Stimulated activated naive CD8-positive, alpha-beta T cell treated with anti-CD3 and anti-CD28 coated beads, Interleukin-15, Interleukin-2, amounts not matched to agents 100 U/mL and 50 U/mL, for 24 hours (primary cell): Measurements from ENCODE around the gene AP3B2.
A peak's percentile ranks its signal among the peaks of the same experiment; 100 is the strongest.
"Not testable (repeated sequence)": the region's sequence is repeated elsewhere in the genome, so short reads cannot be mapped to it uniquely, and the experiment has no call there.

ENCODE experiments used
- ATAC-seq: fragments of 150-1000 bp; cut with Tn5 transposase; one replicate; pipeline ENCODE4 v1.10.0; 2021
- DNase-seq: peaks from one replicate; pipeline ENCODE4 v3.0.0; 2021

The AP3B2 gene, protein sequence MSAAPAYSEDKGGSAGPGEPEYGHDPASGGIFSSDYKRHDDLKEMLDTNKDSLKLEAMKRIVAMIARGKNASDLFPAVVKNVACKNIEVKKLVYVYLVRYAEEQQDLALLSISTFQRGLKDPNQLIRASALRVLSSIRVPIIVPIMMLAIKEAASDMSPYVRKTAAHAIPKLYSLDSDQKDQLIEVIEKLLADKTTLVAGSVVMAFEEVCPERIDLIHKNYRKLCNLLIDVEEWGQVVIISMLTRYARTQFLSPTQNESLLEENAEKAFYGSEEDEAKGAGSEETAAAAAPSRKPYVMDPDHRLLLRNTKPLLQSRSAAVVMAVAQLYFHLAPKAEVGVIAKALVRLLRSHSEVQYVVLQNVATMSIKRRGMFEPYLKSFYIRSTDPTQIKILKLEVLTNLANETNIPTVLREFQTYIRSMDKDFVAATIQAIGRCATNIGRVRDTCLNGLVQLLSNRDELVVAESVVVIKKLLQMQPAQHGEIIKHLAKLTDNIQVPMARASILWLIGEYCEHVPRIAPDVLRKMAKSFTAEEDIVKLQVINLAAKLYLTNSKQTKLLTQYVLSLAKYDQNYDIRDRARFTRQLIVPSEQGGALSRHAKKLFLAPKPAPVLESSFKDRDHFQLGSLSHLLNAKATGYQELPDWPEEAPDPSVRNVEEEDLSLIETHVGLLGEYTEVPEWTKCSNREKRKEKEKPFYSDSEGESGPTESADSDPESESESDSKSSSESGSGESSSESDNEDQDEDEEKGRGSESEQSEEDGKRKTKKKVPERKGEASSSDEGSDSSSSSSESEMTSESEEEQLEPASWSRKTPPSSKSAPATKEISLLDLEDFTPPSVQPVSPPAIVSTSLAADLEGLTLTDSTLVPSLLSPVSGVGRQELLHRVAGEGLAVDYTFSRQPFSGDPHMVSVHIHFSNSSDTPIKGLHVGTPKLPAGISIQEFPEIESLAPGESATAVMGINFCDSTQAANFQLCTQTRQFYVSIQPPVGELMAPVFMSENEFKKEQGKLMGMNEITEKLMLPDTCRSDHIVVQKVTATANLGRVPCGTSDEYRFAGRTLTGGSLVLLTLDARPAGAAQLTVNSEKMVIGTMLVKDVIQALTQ

DNA sequence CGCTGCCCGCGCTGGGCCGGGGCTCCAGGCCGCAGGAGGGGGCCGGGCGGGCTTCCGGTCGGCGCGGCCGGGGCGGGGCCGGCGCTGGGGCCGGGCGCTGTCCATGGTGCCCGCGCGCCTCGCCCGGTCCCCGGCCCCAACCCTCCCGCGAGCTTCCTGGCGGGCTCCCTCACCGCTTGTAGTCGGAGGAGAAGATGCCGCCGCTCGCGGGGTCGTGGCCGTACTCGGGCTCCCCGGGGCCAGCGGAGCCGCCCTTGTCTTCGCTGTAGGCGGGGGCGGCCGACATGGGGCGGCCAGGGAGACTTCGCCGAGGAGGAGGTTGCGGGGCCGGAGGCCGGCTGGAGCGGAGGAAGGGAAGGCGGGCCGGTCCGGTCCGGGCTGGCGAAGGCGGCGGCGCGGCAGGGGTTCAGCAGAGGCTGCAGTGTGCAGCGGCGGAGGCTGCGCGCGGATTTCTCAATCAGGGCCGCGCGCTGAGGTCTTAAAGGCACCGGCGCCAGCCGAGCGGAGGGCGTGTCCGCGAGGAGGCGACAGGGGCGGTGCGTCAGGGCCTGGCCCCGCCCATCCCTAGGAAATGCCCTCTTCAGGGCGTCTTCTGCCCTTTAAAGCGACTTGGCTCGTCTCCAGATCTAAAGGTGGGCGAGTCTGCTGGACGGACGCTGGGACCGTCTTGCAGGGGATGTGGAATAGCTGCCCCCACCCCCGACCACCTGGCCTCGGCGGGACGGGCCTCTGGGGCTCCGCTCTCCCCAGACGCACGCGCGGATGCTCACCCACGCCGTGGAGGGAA is at the start of gene AP3B2:
AP3B2 (minus strand) TSS at position 455 of the 787 bp plus-strand sequence; CDS start at position 286, 169 bp downstream.
- peak; percentile 93 for ATAC-seq
- peak; percentile 80 for DNase-seq

DNA sequence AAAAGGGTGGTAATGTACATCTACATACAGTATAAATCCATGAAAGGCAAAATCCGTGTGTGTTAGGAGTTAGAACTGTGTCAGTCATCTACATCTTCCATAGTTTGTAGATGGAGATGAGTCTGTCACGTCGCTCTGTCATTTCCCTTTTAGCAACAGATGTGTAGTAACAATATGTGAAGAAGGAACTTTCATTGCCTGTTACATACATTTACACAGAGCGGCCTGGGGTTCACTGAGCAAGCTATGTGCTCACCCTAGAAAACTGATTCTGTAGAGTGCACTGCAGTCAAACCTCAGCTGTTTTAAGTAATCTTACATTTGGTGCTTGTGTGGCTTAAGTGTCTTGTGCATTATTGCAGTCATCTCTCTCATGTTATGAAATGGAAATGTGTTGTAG is 41.6 kb upstream of the AP3B2 start:
- DNase-seq (no peak), ATAC-seq (no peak)

DNA sequence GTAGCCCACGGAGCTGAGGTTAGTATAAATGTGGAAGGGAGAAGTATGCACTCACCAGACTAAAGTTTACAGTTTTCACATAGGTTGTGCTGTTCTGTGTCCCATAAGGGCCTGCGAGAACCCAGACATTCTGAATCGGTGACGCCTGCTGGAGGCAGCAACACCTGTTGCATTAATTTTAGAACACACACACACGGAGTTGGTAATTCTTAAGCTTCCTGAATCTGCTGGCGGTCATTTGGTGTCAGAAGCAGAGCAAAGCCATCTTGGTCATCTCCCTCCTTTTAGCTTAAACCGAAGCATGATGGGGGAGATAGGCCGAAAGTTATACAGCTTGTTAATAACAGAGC is 41.1 kb upstream of the AP3B2 start:
- DNase-seq (peak; percentile 13), ATAC-seq (peak; percentile 2)

DNA sequence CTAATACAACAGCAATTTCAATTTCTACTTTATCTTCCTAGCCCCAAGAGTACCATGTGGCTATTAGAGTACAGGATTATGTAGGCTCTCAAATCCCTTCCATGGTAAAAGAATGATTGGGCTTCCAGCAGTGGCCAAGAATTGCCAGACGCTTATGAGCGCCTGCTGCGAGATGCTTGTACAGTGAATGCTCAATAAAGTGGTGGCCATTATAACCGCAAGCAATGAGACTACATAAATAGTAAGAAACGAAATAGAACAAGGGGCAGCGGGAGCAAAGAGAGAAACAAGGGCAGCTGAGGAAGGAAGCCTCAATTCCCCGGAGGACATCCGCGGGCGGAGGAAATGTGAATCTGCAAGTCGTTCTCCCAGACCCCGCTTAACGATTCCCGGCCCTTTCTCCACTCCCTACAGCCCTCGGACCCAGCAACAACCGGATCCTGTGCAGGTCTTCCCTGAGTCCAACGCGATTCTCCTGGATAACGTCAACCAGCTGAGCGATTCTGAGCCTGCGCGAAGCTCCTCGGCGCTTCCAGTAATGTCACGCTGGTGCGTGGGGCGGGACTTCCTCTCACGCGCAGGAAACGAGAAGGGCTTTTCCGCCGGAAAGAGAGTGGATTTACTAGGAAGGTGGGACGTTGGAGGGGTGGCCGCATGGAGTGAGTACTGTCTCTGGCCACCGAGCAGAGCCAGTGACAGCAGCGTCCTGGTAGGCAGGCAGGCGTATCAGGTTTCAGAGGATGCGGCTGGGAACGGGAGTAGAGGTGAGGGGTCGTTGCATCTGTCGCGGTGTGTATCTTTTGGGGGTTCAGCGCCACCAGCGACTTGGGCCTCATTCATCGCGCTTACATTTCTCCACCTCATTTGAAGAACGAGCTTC is 40.5 kb upstream of the AP3B2 start:
- ATAC-seq (peak; percentile 98), DNase-seq (peak; percentile 89)

DNA sequence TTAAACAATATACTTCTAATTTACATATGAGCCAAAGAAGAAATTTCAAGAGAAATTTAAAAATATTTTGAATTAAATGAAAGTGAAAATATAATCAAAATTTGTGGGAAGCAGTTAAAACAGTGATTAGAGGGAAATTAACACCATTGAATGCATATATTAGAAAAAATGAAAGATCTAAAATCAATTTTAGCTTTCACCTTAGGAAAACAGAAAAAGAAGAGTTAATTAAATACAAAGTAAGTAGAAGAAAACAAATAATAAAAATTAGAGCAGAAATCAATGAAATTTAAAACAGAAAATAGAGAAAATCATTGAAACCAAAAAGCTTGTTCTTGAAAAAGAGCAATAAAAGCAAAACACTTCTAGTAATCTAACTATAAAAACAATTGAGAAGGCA is 38.6 kb upstream of the AP3B2 start:
- DNase-seq (no peak), ATAC-seq (no peak)

DNA sequence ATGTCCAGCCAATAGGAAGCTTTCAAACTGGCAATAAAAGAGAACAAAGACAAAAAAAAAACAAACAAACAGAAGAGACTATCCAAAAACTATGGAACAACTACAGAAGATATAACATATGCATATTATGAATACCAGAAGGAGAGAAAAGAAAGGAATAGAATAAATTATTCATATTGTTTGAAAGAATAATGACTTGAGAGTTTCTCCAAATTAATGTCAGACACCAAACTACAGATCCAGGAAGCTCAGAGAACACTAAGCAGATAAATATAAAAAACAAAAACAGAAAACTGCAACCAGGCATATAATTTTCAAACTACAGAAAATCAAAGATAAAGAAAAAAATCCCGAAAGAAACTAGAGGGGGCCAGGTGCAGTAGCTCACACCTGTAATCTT is 34.1 kb upstream of the AP3B2 start:
- DNase-seq (no peak), ATAC-seq (no peak)

DNA sequence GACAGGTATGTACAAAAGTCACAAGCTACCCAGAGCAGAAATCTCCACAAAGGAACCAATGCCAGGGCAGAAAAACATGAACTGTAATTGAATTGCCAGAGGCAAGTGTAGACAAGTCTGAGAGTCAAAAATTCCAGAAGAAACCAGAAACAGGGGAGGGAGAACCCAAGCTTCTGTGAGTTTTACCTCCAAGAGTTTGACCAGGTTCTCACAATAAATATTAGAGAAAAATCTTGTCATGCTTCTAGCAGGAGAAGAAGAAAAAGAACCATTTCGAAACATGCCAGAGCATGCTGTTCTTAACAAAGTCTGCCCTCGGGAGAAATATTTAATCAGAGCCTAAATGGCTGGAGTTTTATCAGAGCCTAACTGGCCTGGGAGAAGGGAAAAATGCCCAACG is 32.5 kb upstream of the AP3B2 start:
- no peak for DNase-seq
- ATAC-seq, result no peak

DNA sequence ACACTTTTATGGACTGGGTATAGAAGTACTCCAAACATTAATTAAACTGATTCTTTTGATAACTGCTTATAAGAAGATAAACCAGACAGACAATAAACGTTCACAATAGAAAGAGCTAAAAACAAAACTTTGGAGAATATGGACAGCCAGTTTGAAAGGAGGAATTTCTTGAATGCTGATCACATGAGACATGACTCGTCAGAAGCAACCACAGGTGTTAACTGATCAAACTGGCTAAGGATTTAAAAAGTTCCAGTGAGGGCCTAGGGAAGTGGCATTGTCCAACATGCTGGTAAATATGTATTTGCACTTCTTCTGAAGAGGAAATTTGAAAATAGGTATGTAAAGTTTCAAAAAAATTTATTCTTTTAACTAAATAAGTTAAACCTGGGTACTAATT is 29.4 kb upstream of the AP3B2 start:
- no peak for ATAC-seq

DNA sequence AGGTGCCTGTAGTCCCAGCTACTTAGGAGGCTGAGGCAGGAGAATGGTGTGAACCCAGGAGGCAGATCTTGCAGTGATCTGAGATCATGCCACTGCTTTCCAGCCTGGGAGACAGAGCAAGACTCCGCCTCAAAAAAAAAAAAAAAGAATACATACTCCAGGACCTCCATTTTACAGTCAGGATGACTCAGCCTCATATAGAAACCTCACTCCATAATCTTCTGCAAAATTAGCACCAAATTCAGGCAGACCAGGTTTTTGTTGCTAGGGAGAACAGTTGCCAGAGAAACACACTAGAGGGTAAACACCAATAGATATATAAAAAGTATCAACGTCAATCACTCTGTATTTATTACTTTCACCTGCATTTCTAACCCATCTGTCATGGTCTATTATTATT is 28.3 kb upstream of the AP3B2 start:
- no peak for ATAC-seq
- no peak for DNase-seq

More for the DNA sequence above, 29.4 kb upstream of the AP3B2 start:
- no peak for DNase-seq

DNA sequence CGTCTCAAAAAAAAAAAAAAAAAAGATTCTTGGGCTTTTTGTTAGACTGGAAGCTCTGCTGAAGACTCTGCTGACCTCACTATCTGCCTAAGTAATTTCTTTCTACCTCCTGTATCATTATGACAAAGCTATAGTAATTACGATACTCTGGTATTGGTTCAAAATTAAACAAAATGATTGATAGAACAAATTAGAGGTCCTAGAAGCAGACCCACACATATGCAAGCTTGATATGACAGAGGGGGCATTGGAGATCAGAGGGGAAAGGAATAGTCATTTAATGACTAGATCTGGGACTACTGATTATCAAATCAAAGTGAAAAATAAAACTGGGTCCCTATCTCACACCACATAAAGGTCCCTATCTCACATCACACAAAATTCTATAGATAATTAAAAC is 21.9 kb upstream of the AP3B2 start:
- no peak for DNase-seq
- ATAC-seq, result no peak

DNA sequence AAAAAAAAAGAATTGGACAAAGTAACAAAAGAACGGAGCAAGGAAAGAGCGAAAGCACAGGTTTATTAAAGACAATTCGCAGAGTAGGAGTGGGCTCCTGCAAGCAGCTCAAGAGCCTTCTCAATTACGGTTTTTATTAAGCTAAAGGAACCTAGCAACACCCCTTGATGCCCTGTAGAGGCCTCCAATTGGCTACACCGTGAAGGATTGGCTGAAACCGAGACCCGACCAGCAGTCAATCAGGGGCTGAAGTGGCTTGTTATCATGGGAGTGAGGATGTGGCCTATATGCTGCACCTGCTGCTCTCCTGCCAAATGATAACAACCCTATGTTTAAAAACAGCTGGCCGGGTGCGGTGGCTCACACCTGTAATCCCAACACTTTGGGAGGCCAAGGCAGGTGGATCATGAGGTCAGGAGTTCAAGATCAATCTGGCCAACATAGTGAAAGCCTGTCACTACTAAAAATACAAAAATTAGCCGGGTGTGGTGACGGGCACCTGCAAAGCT is 20.4 kb upstream of the AP3B2 start:
- ATAC-seq (no peak), DNase-seq (no peak)

DNA sequence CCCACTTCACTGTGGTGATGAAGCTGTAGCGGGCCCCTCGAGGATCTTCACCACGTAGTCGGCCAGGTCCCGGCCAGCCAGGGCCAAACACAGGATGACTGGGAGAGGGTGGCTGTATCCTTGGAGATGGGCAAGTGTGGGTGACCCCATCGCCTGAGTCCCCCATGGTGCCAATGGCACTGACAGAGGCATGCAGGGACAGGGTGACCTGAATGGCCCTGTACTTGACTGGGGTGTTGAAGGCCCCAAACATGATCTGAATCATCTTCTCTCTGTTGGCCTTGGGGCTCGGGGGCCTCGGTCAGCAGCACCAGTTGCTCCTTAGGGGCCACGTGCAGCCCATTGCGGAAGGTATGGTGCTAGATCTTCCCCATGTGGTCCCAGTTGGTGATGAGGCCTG is 17.1 kb upstream of the AP3B2 start:
- no peak for ATAC-seq
- no peak for DNase-seq

DNA sequence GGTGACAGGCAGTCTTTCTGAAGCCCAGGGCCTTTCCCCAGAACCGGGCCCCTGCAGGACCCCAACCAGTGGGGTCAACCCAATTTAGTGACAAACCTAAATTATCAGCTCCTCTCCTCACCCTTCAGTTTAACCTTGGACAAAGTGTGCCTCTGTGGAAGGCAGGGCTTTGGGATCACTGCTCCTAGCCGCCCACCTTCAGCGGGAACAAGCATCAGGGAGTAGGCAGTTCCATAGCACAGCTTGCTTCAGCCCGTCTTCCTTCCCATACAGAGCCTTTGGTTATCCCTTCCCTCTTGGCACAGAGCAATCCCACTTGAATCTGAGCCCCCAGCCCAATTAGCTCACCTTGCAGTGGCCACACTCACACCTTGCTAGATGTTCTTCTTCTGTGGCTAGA is 5.3 kb upstream of the AP3B2 start:
- no peak for DNase-seq
- no peak for ATAC-seq

DNA sequence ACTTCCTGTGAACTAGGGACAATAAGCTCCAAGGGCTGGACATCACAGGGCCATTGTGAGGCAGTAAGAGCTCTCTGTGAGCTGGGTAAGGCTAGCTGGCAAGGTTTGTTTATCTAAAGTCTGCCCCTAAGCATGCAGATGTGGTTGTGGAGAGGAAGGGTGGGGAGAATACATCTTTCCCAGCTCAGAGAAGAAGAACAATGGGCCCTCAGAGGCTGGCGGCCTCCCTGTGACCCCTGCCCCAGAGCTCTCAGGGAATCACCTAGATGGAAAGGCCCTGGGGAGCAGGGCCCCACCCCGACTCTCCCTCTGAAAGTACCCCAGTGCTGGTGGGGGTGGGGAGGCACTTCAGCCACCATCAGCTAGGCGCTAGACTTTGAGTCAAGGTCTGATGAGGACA is 4.3 kb upstream of the AP3B2 start:
- no peak for ATAC-seq
- DNase-seq, result no peak

DNA sequence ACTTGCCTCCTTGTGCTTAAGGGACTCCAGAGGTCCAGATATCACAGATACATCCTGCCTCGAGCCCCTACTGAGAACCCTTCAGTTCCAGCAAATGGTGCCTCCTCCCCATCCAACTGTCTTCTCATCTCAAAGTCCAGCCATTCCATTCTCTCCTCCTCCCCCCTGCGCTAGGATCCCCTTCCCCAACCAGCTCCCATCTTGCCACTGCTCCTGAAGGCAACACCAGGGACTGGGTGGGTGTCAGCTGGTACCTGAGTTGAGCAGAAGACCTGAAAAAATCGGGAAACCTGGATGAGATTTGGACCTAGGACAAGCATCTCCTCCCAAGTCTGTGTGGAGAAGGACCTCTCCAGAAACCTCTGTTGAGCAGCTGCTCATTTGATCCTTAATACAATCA is 2.4 kb upstream of the AP3B2 start:
- DNase-seq, result no peak
- no peak for ATAC-seq

DNA sequence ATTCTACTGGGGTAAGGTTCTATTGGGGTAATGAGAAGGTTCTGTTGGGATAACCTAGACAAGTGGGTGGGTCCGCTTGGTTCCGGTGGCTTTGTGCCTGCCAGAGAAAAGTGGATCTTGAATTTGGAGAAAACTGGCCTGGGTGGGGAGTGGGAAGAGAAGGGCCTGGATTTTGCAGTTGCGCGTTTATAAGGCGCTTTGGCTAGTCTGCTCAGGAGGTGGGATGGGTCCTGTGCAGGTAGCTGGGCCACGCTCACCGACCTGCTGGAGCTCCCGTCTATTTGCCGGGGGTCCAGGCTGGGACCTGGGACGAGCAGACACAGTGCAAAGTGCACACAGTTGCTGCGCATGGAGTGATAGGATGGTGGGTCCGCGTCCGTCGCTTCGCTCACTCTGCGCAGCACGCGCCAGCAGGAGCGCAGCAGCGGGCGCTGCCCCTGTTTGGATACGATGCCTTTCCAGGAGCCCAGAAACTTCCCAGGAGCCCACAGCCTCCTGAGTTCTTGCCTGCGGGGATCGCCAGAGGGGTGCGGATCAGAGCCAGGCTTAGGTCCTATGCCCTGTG is 1.3 kb upstream of the AP3B2 start:
- DNase-seq (no peak), ATAC-seq (no peak)

DNA sequence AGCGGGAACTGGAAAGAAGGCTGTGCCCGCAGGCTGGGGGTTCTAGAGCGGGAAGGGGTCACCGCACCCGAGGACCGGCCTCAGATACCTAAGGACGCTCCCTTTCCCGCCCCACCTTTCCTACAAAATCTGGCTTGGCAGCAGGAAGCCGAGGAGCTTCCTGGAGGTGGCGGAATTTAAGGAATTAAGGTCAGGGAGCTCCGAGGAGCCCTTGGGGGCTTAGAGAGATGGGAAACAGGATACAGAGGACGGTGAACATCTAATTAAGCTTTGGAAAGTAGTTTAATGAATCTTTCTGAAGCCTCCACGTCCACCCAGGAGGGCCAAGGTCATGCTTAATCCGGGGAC is 507 bp upstream of the AP3B2 start:
- DNase-seq (no peak), ATAC-seq (no peak)

DNA sequence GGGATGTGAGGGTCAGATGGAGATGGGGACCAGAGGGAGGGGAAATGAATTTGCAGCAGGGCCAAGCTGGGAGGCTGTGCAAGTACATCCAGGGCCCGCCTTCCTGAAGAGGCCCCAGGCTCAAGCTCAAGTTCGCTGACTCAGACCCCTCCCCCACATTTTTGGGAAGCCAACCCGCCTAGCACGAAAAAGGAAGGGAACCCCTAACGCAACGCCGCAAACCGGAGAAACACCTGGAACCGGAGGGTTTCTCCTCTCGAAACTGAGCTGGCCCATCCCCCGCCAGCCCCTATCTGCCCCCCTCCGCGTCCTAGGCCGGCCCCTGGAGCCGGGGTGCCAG is 624 bp downstream of the AP3B2 start:
- DNase-seq (no peak), ATAC-seq (no peak)

DNA sequence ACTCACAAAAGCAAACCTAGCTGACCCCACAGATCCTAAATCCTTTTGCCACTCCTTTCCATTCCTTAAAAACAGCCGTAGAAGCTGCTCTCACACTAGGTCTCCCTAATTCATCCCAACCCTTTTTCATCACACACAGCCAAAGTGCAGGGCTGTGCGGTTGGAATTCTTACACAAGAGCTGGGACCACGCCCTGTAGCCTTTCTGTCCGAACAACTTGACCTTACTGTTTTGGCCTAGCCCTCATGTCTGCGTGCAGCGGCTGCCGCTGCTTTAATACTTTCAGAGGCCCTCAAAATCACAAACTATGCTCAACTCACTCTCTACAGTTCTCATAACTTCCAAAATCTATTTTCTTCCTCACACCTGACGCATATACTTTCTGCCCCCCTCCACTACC is 3.8 kb downstream of the AP3B2 start:
- not testable (repeated sequence) for ATAC-seq, DNase-seq

DNA sequence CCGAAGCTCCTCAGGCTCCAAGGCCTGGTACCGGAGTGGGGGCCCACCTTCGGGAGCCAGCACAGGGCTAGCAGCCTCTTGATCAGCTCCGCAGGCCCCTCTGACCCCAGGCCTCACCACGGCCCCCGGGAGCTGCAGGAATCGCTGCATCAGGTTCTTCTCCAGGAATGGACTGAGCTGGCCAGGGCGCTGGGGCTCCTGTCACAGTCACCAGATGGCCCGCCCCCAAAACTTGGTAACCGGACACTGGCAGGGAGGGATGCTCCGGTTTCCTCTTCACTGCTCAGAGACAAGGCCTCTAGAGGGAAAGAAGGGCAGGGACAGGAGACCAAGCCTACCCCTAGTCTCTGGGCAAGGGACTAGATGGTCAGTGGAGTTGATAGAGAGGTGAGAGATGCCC is 9.9 kb downstream of the AP3B2 start:
- no peak for ATAC-seq
- no peak for DNase-seq
